OCI-LY7 (cell line): ENCODE data around the gene SLC6A19.

Experiments used
- CTCF ChIP-seq: fragments of 200-600 bp; sonication (generic); conservative IDR thresholded peaks from 2 replicates; pipeline ENCODE4 v1.5.1; 2014; ENCODE audit warnings: mild to moderate bottlenecking, antibody characterized with exemption, low read length, moderate library complexity, mixed read lengths
- EZH2phosphoT487 ChIP-seq: fragments of 200-600 bp; sonication (generic); IDR thresholded peaks from 2 replicates; pipeline ENCODE4 v1.6.1; 2018; ENCODE audit warnings: low read depth, borderline replicate concordance, mild to moderate bottlenecking, mixed run types, antibody characterized with exemption, low read length, moderate library complexity, mixed read lengths

DNA sequence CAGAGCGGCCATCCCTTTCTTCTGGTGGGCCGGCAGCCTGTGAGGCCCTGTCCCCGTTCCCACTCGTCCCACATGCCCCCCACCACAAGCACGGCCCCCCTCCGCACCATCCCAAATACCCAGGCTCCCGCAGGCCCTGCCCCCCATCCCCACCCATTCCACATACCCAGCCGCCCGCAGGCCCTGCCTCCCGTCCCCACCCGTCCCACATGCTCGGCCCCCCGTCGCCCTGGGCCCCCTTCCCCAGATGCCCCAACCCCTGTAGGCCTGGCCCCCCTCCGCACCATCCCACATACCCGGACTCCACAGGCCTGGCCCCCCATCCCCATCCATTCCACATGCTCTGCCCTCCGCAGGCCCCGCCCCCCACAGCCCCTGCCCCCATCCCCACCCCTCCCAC, 11.5 kb downstream of the SLC6A19 start:
- TF ChIP-seq CTCF (no peak), EZH2phosphoT487 (no peak)
